ENCODE results near the gene CRYAB. TPM values are rescaled to one million over a fixed set of nuclear protein-coding genes. Genes with fewer than 3 reads are reported as not detected.

The CRYAB gene
- polyA plus RNA-seq, 1 of the 3 experiments (the other 2 are of a cell fraction), result 0.92 TPM

GRCh38 chr11:111937461-111937769, 25.8 kb upstream of the CRYAB start (continued):
- TF ChIP-seq IRF3 (IDR thresholded peaks at IDR 0.05; ENCODE audit: low read depth, low read length), result no peak

- Histone ChIP-seq H3K27ac (ENCODE audit: low read depth in 2 of 2, low read length in 1 of 2) (peak overlapping the region; percentile 60 to 92), H3K36me3 (replicated peaks in 1 of 2; ENCODE audit: control insufficient read depth in 1 of 2, insufficient read depth in 2 of 2, low read length in 1 of 2) (no peaks in the 10 kb centered on the region), H3K9me2 (no peaks in the 10 kb centered on the region), H3K4me1 (ENCODE audit: control insufficient read depth in 1 of 2, insufficient read depth in 2 of 2, low read depth in 1 of 2, low read length in 1 of 2) (peaks cover 49 to 57% of the 10 kb centered on the region in 2 experiments), H3K9me3 (no peaks in the 10 kb centered on the region), H3K4me3 (ENCODE audit: low read depth in 2 of 2, low read length in 1 of 2) (peak overlapping the region; percentile 49 to 69), H4K20me1 (ENCODE audit: insufficient read depth) (no peaks in the 10 kb centered on the region), H3K79me2 (ENCODE audit: insufficient read depth) (peaks cover 28% of the 10 kb centered on the region; the same call in 1 of the 2 replicates), H3K4me2 (peak overlapping the region; percentile 92), H3F3A (replicated peaks; ENCODE audit: insufficient read depth) (peaks cover 27% of the 10 kb centered on the region), H2AFZ (ENCODE audit: low read depth) (peak overlapping the region; percentile 85), H3K27me3 (ENCODE audit: insufficient read depth) (no peaks in the 10 kb centered on the region), H3K9ac (peak overlapping the region; percentile 78)
- no peak for TF ChIP-seq RCOR1 (IDR thresholded peaks at IDR 0.05; ENCODE audit: low read length)
- no peak for TF ChIP-seq GABPA (IDR thresholded peaks at IDR 0.05; ENCODE audit: low read depth)
- TF ChIP-seq JUND (IDR thresholded peaks at IDR 0.05), result no peak
- TF ChIP-seq FOXJ3 (CRISPR knock-in tag; IDR thresholded peaks at IDR 0.05), result no peak
- TF ChIP-seq IRF3 (IDR thresholded peaks at IDR 0.05; ENCODE audit: low read depth, low read length), result no peak
- no peak for TF ChIP-seq YY1 (IDR thresholded peaks at IDR 0.05; ENCODE audit: low read depth)
- TF ChIP-seq POLR2AphosphoS5 (IDR thresholded peaks at IDR 0.05; ENCODE audit: low read depth, low read length), result no peak
- TF ChIP-seq CHD2 (IDR thresholded peaks at IDR 0.05; ENCODE audit: low read length, partially characterized antibody), result no peak
- no peak for TF ChIP-seq CTCF (IDR thresholded peaks at IDR 0.05)
- TF ChIP-seq EZH2phosphoT487 (IDR thresholded peaks at IDR 0.05; ENCODE audit: borderline replicate concordance, low read depth), result no peak
- TF ChIP-seq MXI1 (IDR thresholded peaks at IDR 0.05; ENCODE audit: low read depth, low read length), result no peak
- no peak for TF ChIP-seq MAX (IDR thresholded peaks at IDR 0.05; ENCODE audit: low read depth)
- TF ChIP-seq SMC3 (IDR thresholded peaks at IDR 0.05; ENCODE audit: low read depth, low read length), result no peak
- no peak for TF ChIP-seq USF1 (IDR thresholded peaks at IDR 0.05; ENCODE audit: borderline replicate concordance, low read depth)
- TF ChIP-seq RXRA (IDR thresholded peaks at IDR 0.05; ENCODE audit: borderline replicate concordance, low read depth), result no peak
- TF ChIP-seq ZBTB33 (IDR thresholded peaks at IDR 0.05; ENCODE audit: borderline replicate concordance, low read depth), result no peak
- TF ChIP-seq PBX3 (IDR thresholded peaks at IDR 0.05), result no peak
- no peak for TF ChIP-seq NRF1 (IDR thresholded peaks at IDR 0.05; ENCODE audit: low read depth, low read length)
- WGBS (ENCODE audit: low lambda C conversion rate), result 60% methylated on average over 3 of the region's 3 CpGs
- ChIA-PET CTCF (interaction anchor here (1.3 to 15.8 kb wide), 4 partner anchors 9 to 60 kb away, joined by 3 to 272 read pairs (median 8); no protein-coding TSS in a partner anchor), POLR2A (interaction anchor here (1.2 kb wide), 1 partner anchor 10 kb away, joined by 3 read pairs; no protein-coding TSS in a partner anchor)
- no peak for DNase-seq
Measured at GRCh38 chr11:111936040-111936540, 24.5 kb upstream of the CRYAB start.
